HK-2 (cell line): ENCODE measurements around the gene ASB2.

Source experiments
- DNase-seq: peaks from one replicate; pipeline ENCODE4 v3.0.0-alpha.2; 2018; ENCODE audit not compliant: unreplicated experiment

ASB2 gene

DNA sequence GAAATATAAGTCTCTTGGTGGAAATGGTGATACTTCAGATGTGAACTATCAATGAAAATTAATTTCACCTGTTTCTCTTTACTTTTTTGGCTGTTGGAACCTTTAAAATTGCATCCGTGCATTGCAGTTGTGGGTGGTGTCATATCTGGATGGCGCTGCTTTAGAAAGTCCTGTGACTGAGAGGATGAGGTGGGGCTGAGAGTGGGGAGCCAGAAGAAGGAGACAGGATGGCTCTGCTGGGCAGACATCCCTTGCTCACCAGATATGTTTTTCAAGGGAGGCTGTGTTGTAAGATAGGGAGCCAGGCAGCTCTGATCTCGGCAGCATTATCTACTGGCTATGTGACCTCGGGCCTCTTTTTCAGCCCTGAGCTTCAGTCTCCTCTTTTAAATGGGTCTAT lies 12.7 kb downstream of the ASB2 start:
- no peak for DNase-seq

- no peak for DNase-seq
Observed at GRCh38 chr14:93962701-93963601, 13.4 kb downstream of the ASB2 start.

DNA sequence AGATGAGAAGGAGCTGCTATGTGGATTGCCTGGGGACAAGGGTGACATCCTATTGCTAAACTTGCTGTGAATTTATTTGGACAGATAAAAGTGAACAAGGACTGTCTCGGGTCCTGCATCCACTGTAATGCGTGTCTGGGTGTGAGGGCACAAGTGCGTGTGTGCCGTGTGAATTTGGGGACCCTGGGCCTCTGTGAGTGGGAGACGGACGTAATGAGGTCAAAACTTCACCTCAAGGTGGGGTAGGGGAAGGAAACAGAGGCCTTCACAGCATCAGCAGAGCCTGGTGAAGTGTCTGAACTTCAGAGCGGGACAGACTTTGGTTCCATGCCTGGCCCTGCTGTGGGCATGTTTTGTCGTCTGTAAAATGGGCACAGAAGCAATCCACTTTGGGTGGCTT lies 14.8 kb downstream of the ASB2 start:
- DNase-seq, result no peak

- no peak for DNase-seq
Observed at GRCh38 chr14:93960774-93961438, 15.5 kb downstream of the ASB2 start.

- no peak for DNase-seq
Observed at GRCh38 chr14:93960108-93960475, 16.3 kb downstream of the ASB2 start.

DNA sequence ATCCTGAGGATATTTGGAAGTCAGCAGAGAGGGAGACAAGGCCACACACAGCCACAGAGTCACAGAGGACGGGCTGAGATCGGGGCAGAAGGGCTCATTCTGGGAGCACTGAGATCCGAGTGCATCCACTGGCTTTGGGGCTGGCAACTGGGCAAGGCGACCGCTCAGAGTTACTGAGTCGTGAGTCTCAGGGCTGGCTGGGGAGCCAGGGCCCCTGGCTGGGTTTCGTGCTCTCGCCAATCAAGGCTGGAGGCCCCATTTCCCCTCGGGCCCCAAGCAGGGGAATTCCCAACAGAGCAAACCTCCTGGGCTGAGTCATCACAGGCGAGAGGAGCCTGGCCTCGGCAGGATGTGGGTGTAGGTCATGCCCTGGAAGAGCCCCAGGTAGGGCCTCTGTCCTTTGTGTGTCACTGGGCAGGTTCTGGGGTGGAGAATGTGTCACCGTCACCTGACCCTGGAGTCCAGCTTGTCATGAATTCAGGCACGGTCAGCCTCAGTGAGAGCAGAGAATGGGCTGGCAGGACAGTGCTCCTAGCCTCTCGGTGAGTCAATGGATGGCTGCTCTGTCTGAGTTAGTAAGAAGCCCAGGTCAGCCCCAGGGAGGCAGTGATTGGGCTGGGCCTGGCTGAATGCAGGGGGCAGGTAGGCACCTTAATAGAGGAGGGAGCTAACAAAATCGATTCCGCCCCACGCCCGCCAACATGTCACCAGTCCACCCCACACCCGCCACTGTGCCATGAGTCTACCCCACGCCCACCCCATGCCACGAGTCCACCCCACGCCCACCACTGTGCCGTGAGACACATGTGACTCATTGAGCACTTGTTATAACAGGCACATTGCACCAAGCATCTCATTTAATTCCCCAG lies 16.9 kb downstream of the ASB2 start:
- DNase-seq, result peak; percentile 98

- no peak for DNase-seq
Observed at GRCh38 chr14:93958567-93959238, 17.7 kb downstream of the ASB2 start.

GRCh38 chr14:93957751-93958566 lies 18.4 kb downstream of the ASB2 start:
- DNase-seq, result no peak

- DNase-seq, result no peak
Observed at GRCh38 chr14:93957333-93957710, 19.0 kb downstream of the ASB2 start.

DNA sequence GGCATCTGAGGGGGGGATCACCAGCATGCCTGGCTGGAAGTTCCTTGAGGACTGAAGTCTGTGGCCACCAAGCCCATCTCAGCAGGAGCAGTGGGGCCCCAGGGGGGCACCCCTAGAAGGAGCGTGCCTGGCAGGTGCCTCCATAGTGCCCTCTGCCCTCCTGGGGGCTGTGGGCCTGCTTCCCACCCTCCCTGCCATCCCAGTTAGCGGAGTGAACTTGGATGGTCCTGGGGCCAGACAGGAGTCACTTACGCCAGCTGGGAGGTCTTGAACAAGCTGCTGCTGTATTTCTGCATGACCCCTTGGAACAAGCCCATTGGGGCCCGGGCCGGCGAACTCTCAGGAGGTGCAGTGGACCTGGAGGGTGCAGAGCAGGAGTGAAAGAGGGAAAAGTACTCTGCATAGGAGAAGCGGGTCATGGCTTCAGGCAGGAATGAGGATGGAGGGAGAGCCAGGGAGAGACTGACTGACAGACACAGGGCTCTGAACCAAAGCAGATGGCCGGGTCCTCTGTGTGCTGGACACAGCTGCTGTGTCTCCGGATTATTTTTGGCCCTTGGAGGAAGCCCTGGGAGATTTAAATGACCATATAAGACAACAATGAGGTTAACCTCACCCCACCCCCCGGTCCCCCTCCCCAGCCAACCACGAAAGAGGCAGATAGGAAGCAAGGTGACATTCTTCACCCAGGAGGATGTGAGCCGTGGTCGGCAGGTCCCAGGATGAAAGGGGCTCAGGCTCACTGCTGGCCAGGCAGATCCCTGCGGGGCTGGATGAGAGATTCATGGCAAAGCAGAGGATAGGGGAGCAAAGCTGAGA lies 19.6 kb downstream of the ASB2 start:
- DNase-seq, result peak; percentile 28

GRCh38 chr14:93955850-93956481 lies 20.4 kb downstream of the ASB2 start:
- no peak for DNase-seq

DNA sequence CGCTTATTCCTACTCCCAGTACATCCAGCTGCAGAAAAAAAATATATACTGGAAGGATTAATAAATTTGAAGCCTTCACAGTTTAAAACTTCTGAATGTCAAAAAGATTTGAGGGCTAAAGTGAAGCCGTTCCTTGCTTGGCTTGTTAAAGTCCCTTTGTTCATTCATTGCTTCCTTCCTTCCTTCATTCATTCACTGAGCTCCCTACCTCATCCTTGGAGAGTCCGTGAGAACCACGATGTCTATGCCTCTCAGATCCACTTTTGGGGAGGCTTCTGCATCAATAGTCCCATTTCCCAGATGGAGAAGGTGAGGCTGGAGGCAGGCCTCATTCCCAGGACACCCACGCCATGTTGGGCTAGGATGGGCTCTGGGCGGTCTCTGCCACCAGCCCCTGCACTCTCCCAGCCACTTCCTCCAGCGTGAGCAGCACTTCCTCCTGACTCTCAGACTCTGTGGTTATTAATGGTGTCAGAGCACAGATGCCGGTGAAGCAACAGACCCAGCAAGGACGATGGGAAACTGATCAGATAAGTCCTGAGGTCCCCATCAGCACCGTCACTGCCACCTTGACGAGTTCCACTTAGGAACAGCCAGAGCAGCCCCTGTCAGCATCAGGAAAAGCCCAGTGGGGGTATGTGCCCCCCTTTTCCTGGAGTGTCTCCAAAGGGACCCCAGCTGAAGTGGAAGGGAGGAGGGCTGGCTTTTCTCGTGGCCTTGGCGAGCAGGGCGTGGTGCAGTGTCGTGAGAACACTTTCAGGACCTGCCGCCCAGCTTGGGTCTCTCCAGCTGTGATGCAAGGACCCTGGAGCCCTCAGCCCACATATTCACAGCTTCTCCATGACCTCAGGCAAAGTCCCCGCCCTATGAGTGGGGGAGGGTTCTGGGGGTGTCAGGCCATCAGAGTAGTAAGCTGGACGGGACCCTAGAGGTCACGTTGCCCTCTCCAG lies 21.2 kb downstream of the ASB2 start:
- DNase-seq, result no peak

- DNase-seq, result no peak
Observed at GRCh38 chr14:93954516-93954830, 21.9 kb downstream of the ASB2 start.

GRCh38 chr14:93953739-93954515 lies 22.4 kb downstream of the ASB2 start:
- no peak for DNase-seq

- no peak for DNase-seq
Observed at GRCh38 chr14:93953263-93953662, 23.1 kb downstream of the ASB2 start.

- DNase-seq, result no peak
Observed at GRCh38 chr14:93952829-93953228, 23.5 kb downstream of the ASB2 start.

DNA sequence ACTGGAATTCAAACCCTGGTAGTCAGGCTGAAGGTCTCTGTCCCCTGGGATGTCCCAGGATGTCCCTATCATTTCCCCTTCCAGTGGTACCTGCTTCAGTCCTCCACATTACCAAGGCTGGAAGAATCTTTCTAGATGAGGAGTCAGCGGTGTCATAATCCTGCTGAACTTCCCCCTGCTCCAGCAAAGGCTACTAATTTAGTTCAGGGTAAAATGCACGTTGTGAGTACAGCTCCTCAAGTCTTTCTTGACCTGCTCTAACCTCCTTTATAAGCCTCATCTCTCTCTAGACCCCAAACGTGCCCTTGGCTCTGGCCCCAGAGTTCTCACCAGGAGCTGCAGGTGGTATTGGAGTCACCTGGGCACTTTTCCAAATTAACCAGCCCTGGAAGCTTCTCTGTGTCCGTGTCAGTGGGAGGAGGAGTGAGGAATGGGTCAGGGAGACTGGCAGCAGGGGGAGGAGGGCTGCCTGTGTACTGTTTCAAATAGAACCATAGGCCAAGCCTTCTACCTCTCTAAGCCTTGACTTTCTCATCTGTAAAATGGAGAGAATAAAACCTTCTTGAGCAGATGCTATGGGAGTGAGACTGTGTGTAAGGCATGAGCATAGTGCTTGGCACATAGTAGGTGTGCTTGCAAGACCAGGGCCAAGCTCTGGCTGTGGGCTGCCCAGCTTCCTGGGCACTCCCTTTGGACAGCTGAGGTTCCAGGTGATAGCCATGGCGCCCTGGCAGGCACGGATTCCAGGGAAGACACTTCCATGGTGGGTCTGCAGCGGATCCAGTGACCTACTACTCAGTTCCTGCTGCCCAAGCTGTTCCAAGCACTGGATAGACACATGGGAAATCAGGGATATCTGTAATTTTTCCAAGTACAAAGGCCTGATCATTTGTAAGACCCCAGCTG lies 24.5 kb downstream of the ASB2 start:
- no peak for DNase-seq
